NCI-H2196 treated with DMSO at 0.1 percent for 48 hours (cell line): ENCODE data around the gene SEC22B.
"Not testable (repeated sequence)": the region's sequence is repeated elsewhere in the genome, so short reads cannot be mapped to it uniquely, and the experiment has no call there.

Source experiments
- DNase-seq: peaks from one replicate; lab custom pipeline; 2025; ENCODE audit not compliant: unreplicated experiment; lab: John Stamatoyannopoulos, UW

Gene SEC22B

DNA sequence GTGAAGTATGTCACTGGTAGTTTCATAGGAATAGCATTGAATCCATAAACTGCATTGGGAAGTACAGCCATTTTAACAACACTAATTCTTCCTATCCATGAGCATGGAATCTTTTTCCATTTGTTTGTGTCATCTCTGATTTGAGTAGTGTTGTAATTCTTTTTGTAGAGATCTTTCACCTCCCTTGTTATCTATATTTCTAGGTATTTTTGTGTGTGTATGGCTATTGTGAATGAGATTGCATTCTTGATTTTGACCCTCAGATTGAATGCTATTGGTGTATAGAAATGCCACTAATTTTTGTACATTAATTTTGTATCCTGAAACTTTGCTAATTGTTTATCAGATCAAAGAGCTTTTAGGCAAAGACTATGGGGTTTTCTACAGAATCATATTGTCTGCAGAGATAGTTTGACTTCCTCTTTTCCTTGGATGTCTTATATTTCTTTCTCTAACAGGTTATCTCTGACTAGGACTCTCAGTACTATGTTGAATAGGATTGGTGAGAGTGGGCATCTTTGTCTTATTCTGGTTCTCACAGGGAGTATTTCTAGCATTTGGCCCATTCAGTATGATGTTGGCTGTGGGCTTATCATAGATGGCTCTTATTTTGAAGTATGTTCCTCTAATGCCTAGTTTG lies 26.8 kb downstream of the SEC22B start:
- DNase-seq, result not testable (repeated sequence)

DNA sequence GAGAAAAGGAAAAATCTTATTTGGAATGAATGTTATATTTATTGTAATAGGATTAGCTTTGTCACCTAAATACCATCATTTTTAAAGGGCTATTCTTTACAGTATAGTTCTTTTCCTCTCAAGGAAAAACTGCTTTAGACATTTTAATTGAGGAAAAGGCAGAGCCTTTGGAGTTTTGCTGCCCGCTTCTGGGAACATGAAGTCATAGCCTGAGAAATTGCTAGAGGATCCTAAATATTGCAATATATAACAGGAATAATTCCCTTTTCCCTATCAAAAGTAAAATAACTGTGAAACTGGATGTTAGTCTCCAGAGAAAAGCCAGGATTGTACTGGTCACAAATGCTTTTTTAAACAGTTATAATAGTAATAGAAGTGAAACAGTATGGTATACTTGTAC lies 30.5 kb downstream of the SEC22B start:
- not testable (repeated sequence) for DNase-seq

DNA sequence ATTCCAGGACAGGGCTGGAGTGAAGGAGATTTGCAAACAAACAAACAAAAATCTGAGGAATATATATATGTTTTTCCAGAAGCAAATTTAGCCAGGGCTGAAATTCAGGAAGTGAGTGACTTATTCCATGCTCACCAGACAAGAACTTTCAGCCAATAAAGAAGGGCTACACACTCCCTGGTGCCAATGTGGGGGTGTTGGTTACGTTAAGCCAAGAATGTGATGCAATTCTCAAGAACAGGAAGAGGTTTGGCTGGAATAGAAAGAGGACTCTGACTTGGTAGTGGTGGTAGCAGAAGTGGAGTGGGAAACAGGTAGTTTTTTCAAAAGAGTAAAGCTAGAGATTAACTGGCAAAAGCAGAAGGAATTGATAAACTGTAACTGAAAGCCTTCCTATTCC lies 31.7 kb downstream of the SEC22B start:
- DNase-seq, result not testable (repeated sequence)

DNA sequence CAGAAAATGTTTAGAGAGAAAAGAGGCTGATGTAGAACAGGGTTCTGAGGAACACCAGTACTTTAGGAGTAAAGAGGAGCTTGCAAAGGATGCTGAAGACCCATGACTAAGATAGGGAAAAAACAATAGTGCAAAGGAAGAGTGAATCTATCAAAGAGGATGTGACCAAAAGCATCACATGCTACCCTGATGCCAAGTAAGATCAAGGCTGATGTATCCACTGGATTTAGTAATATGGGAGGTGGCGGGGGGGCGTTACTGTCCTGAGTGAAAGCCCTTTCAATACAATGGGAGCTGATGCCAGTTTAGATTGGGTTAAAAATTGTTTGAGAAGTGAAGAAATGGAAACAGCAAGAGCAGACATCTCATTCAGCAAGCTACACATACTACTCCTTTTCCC lies 32.2 kb downstream of the SEC22B start:
- DNase-seq, result not testable (repeated sequence)

DNA sequence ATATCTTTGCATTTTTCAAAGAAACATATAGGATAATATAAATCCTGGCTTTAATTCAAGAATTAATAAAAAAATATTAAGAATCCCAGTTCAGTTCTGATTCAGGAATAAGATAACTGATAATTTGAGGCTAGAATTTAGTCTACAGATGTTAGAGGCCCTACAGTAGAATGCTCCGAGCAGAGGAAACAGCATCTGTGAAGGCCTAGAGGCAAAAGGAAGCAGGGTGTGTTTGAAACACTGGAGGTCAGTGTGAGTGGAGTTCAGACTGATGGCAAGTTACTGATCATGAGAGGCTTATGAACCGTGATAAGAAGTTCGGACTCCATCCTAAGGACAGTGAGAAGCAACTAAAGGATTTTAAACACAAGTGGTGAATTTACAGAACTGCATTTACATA lies 33.0 kb downstream of the SEC22B start:
- DNase-seq, result not testable (repeated sequence)

DNA sequence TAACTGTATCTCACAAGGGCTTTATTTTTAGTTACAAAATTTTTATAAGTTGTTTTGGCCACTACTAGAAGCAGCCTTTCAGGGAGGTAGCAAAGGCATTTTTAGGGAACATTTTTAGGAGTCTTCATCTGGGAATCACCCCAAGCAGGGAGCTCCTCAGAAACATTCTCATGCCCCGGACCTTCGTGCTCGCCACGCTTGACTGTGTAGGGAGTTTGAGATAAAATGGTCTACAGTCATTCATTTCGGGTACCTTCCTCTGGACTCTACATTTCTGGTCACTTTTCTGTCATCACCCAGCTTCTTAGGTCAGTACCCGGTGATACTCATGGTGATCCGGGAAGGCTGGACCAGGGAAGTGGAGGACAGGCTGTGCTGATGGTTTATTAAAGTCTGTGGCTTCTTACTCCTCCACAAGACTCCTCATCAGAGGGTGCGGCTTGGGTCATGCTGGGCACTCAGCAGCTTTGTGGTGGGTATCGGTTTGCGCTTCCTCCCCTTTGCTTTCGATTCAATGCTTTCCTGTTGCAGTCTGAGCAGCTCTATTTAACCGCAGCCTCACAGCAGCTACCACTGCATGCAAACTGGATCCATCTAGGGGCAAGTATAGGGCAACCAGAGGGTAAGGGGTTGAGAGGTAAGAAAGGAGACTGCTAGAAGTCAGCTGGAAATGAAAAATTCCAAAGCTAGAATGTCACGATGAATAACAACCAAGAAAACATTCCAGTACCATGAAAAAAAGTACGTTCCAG lies 33.6 kb downstream of the SEC22B start:
- DNase-seq, result not testable (repeated sequence)

DNA sequence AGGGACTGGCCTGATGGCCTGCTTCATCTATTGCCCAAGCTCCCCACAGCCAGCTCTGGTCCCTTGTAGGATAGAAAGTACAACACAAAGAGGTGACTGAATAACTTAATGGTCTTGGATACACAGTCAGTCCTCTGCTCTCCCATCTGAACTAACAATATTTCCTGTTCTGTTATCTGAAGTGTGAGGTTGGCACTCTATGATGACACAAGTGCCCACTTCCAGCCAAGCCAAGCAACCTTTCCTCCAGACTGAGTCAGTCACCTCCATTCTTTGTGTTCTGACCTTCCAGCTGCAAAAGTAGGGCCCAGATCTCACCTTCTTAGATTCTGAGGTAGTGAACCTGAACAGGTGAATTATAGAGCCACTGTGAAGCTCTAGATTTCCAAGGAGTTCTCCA lies 34.5 kb downstream of the SEC22B start:
- DNase-seq, result not testable (repeated sequence)

DNA sequence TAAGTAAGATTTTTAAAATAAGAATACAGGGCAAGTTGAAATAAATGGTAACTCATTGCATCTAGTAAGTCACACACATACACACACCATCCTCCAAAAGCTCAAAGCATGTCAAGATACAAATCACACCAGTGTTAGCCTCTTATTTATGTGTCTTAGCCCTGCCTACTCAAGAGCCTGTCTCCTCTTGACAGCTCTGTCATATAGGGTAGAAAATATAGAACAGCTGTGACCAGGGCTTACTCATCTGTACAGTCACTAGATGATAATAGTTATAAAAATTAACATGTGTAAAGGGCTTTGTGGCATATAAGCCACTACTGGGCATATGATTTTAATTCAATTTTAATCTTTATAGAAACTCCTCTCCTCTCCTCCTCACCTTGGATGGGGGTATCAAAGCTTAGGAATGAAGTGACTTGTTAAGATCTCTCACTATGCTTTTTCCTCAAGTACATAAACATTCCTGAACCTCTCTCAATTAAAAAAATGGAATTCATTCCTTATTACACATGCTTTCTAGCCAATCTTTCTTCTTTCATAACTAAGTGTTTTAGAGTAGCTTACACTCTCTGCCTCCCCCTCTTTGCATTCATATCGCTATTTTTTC lies 35.6 kb downstream of the SEC22B start:
- not testable (repeated sequence) for DNase-seq

DNA sequence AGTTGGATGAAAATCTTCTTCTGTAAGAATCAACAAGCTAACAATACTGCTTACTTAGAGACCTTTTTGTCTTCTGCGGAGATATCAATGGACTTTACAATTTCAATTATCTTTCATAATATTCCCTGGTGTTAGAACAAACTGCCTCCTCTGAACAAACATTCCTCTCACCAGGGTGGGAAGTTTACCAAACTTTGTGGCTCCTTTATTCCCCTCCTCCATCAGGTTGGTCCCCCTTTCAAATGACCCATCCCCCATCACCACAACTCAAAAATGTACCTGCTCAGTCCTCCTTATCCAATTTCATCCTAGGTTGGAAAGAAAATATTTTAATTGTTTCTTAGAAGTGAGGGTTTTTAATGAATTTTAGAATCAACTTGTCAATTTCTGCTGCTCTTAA lies 40.2 kb downstream of the SEC22B start:
- DNase-seq, result not testable (repeated sequence)

DNA sequence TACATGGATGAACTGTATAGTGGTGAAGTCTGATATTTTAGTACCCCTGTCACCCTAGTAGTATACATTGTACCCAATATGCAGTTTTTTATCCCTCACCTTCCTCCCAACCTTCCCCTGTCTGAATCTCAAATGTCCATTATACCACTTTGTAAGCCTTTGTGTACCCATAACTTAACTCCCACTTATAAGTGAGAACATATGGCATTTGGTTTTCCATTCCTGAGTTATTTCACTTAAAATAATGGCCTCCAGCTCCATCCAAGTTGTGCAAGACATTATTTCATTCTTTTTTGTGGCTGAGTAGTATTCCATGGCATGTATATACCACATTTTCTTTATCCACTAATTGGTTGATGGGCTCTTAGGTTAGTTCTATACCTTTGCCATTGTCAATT lies 42.4 kb downstream of the SEC22B start:
- not testable (repeated sequence) for DNase-seq

DNA sequence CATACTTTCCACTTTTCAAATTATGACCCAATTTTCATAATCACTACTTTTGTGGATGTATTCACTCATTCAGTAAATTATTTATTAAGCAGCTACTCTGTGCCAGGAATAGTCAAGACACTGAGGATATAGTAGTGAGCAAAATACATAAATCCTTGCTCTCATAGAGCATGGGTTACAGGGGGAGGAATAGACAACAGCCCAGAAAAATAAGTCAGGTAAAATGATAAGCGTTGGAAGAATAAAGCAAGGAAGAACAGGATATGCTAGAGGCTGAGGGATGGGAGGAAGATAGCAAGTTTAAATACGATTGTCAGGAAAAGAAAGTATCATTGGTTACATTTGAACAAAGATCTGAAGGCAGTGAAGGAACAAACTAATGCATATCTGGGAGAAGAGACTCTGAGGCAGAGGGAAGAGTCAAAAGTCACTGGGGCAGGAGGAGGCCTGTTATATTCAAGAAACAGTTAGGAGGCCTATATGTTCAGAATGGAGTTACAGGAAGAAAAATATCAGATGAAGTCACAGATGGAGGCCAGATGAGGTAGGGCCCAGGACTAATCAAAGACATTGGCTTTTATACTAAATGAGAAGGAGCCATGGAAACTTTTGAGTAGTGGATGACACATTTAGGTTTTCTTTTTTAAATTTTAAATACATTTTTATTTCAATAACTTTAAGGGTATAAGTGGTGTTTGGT lies 42.9 kb downstream of the SEC22B start:
- DNase-seq, result no peak

DNA sequence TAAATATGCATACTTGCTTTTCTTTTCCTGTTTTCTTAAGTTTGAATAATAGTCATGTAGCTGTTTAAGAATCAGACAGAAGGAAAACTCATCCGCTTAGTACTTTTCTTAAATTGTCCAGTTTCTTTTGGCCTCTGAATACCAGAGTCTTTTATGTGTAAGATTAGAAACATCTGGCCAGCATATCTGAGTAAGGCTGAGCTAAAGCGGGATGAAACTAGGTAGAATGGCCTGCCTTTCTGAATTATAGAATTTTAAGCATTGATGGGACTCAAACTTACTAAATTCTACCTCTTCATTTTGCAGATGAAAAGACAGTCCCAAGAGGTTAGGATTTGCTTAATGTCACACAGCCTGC lies 43.9 kb downstream of the SEC22B start:
- not testable (repeated sequence) for DNase-seq

DNA sequence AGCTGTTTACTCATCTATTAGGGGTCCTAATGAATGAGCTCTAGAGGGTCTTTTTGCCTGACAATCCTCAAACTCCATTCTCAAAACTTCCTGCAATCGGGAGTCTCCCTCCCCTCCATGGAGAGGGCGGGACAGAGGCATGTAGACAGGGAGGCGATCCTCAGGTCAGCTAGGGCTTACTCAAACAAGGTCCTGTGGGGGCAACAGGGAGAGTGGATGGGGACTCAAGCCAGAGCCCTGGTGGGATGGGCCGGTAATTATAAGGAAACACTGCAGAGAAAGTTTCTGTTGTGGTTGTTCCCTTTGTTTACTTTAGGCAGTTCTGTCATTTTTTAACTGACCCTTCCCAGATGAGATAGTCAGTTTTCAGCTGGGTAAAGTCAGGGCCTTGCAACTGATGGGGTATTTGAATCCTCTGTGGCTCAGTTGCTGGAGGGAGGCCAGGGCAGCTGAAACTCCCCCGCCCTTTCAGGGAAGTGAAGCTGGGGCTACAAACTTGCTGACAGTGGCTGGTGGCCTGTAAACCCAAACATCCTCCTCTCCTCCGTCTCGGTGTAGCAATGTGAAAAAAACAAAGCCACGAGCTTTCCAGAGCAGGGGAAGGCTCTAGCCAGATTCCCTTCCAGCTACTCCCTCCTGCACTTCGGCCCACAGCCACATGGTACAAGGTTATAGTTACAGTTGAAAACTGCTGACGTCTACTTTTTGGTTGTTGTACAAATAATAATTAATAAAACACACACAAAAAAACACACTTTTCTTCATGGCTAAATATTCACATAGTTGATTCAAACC lies 44.5 kb downstream of the SEC22B start:
- not testable (repeated sequence) for DNase-seq

DNA sequence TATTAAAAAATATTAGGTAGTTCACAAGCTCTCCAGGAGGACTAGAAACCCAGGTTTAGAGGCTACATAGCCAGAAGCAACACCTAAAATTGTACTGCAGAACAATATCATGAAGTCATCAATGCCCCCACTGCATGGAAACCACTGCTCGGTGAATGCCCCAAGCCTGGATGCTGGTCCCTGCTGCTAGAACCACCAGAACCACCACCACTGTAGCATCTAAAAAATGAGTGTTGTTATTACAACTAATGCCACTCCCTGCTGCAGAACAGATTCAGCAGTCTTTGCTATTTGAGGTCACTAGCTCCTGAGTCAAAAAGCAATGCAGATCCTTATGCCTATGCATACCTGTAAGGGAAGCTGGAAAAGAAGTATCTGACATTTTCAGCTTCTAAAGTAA lies 48.4 kb downstream of the SEC22B start:
- not testable (repeated sequence) for DNase-seq

DNA sequence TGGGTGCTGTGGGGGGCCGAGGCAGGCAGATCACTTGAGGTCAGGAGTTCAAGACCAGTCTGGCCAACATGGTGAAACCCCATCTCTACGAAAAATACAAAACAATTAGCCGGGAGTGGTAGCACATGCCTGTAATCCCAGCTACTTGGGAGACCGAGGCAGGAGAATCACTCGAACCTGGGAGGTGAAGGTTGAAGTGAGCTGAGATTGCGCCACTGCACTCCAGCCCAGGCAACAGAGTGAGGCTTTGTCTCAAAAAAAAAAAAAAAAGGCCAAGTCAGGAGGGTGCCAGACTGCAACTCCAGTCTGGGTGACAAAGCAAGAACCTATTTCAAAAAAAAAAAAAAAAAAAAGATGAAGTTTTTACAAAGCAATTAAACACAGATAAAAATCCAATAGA lies 50.1 kb downstream of the SEC22B start:
- DNase-seq, result not testable (repeated sequence)

DNA sequence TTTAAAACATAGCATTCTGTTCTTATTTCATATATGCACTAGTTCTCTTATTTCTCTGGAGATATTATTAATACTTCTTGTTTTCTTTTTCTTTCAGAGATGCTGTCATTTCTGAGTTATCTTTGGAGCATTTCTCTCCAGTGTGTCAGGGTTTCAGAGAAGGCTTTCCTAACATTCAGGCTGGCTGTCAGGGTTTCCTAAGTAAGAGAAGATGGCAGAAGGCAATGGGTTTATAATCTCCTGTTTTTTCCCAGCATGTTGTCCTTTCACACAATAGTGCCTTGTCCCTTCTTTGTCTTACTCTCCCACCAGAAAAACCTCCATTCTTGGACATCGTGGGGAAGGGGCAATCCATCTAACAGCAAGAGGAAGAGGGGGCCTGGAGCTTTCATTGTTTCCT lies 51.7 kb downstream of the SEC22B start:
- DNase-seq, result not testable (repeated sequence)

DNA sequence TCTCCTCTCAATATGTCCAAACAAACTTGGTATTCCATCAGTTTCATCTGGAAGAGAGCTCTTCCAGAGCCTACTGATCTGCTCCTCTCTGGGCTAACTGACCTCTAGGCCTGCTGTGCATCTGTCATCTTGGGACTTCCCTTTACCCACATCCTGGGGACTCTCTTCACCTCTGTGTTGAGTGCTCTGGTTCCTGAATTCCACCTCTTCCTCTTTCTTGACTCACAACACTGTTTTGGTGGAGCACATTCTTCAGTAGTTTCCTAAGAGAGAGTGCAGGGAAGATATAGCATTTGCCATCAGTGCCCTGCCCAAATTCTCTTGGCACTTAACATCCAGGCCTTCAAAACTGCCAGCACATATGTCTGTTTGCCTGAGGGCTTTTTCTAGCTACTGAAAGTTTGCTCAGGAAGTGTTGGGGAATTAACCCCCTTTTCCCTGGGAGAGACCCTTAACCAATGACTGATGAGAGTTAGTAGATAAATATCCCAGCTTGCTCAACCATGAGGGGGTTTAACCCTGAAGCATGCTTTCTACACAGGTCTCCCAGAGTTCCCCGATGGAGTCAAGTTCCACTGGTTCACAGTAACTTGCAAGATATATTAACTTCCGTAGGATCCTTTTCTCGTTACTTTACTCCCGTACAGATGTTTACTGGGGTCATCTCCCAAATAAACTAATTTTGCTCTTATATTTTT lies 52.4 kb downstream of the SEC22B start:
- DNase-seq, result not testable (repeated sequence)

DNA sequence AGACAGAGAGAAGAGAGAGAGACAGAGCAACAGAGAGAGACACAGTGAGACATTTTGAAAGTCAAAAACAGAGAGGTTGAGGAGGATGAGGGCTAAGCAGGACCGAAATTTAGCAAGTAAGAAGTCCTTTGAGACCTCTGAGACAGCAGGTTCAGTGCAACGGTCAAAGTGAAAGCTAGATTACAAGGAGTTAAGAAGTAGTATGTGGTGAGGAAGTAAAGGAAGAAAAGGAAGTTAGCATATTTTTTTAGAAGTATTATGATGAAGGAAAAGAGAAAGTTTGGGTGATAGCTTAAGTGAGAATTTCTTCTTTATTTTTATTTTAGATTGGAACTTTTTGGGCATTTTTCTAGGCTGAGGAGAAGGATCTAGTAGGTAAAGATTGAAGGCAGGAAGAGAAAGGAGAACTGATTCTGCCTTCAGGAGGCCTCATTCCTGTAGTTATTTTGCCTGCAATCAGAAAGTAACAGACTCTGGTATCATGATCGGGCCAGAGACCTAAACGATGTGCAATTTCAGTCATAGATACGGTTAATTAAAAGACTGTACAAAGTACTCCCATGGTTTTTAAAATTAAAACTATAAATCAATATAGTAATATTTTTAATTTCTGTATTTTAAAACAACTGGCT lies 53.9 kb downstream of the SEC22B start:
- DNase-seq, result not testable (repeated sequence)

DNA sequence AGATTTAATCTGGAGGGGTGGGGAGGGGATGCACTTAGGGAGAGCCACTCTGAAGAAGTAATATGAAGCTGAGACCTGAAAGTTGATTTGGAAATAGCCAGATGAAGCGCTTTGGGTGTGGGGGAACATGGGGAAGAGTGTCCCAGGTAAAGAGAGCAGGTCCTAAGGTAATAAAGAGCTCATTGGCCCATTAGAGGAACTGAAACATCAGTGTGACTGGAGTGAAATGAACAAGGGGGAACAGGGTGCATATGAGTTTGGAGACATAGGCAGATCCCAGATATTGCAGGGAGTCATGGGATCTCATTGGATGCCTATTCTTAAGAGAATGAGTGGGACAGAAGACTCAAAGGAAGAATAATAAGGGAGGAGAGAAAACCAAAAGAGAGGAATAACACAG lies 54.5 kb downstream of the SEC22B start:
- not testable (repeated sequence) for DNase-seq

DNA sequence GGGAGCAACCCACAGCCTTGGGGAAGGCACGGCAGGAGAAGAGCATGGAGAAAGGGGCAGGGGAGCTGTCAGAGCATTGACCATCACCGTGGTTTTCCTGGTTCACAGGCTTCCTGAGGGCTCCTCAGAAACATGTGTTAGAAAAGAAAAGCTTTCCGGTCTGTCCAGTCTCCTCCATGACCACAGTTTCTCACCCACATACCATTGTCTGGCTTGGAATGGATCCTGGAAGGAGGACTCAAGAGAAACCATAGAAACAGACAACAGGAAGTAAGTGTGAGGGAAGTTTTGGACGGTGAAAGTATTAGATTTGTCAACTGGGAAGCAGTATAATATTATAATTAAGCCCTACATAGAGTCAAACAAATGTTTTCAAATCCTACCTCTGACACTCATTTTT lies 55.8 kb downstream of the SEC22B start:
- not testable (repeated sequence) for DNase-seq
